DMS53 (cell line): Measurements from ENCODE around the gene NKD1.
A peak's percentile ranks its signal among the peaks of the same experiment; 100 is the strongest.
"Not testable (repeated sequence)": the region's sequence is repeated elsewhere in the genome, so short reads cannot be mapped to it uniquely, and the experiment has no call there.

Experiments used
- DNase-seq: peaks from one replicate; lab custom pipeline; 2025; lab: John Stamatoyannopoulos, UW

NKD1 gene

GRCh38 chr16:50519602-50520001 is 28.6 kb upstream of the NKD1 start:
- DNase-seq, result no peak

DNA sequence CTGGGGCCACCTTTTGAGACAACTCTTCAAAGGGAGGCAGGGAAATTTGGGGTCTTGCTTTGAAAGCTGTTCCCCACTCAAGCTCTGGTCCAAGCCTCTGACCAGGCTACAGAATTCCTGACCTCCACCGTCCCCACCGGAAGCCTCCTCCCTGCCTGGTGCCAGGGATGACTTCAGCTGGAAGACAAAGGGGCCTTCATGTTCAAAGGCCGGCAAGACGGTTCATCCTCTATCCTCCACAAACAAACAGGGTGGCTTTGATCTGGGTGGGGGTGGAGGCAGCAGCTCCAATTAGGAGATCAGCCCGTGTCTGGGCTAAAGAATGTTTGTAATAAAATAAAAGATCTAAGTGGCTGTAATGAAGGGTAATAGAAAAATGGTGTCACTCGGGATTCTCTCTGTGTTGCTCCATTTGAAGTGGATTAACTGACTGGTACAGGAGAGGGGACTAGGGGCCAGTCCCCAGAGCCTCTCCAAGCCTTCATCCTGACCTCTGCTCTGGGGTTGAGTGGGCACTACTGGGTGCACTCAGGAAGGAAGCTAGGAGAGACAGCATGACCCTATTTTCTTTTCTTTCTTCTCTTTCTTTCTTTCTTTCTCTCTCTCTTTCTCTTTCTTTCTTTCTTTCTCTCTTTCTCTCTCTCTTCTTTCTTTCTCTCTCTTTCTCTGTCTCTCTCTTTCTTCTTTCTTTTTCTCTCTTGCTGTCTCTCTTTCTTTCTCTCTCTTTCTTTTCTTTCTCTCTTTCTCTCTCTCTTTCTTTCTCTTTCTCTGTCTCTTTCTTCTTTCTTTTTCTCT is 27.5 kb upstream of the NKD1 start:
- DNase-seq, result peak; percentile 7

DNA sequence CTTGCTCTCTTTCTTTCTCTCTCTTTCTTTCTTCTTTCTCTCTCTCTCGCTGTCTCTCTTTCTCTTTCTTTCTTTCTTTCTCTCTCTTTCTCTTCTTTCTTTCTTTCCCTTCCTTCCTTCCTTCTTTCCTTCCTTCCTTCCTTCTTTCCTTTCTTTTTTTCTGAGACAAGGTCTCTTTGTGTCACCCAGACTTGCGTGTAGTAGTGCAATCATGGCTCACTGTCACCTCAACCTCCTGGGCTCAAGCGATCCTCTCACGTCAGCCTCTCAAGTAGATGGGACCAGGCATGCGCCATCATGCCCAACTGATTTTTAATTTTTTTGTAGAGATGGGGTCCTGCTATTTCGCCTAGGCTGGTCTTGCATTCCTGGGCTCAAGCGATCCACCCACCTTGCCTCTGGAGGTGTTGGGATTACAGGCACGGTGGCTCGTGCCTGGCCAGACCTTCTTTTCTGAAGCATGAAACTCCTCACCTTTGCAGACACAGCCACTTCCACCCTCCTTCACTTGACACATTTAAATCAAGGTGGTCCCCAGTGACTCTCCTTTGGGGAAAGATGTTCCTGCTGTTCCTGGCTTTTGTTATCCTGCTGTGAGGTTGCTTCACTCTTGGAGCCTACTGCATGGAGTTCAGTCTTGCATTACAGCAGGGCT is 26.8 kb upstream of the NKD1 start:
- no peak for DNase-seq

- no peak for DNase-seq
Observed at GRCh38 chr16:50522324-50522723, 25.9 kb upstream of the NKD1 start.

- DNase-seq, result no peak
Observed at GRCh38 chr16:50523710-50524109, 24.5 kb upstream of the NKD1 start.

- DNase-seq, result no peak
Observed at GRCh38 chr16:50525262-50525661, 22.9 kb upstream of the NKD1 start.

GRCh38 chr16:50525716-50526115 is 22.5 kb upstream of the NKD1 start:
- no peak for DNase-seq

GRCh38 chr16:50526249-50526648 is 21.9 kb upstream of the NKD1 start:
- no peak for DNase-seq

DNA sequence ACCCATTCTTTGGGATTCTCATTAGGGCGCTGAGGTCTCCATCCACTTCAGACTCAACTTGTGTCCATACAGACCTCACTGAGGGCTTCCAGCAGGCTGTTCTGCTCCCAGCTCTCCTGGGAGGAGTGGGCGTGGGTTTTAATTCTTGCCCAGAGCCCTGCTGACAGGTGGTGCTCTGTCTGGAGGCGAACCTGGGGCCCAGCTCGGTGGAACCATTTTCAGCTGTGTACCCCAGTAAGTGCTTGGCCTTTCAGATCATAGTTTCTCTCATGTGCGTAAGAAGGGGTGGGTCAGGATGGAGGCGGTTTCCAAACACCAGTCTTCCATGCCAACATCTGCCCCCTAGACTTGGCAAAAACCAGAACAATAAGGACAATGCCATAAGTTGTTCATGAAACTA is 21.4 kb upstream of the NKD1 start:
- no peak for DNase-seq

- DNase-seq, result no peak
Observed at GRCh38 chr16:50528820-50529219, 19.4 kb upstream of the NKD1 start.

- DNase-seq, result no peak
Observed at GRCh38 chr16:50529334-50529733, 18.9 kb upstream of the NKD1 start.

DNA sequence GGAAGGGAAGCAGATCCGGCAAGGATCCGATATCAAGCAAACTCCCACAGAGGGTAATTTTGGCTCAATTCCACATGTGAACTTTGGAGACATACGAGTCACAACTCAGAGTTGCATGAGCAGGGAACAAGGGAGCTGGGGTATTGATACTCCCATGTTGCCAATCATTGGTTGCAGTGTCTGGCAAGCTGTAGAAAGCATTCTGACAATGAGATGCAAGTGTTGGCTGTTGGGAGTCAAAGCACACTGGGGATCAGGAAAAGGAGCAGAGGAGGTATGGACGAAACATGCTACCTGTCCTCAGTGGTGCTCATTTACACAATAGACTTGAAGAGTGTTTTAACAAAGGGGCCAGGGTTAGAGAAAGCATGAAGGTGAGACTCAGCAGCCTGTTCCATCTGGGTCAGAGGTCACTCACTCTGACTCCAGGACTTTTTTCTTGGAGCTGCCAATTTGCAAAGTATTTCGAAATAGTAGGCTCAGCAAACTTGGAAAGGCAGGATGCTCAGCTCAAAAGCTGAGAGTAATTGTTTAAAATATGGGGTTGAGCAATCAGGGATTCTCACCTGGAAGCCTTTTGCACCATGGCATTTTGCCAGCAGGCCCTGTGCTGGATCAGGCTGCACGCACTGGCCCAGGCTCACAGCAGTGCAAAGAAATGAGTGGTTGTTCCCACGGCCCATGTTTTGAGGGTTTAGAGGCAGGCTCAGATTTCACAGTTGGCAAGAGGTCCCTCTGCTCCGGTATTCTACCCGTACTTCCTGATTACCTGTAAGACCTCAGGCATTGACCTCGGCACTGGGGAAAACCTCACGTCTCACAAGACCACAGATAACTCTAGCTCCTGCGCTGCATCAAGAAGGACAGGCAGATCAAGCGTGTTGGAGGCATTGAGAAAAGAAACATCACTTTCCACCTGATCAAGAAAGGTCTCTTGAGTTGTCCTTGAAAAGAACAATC is 17.6 kb upstream of the NKD1 start:
- peak; percentile 24 for DNase-seq

DNA sequence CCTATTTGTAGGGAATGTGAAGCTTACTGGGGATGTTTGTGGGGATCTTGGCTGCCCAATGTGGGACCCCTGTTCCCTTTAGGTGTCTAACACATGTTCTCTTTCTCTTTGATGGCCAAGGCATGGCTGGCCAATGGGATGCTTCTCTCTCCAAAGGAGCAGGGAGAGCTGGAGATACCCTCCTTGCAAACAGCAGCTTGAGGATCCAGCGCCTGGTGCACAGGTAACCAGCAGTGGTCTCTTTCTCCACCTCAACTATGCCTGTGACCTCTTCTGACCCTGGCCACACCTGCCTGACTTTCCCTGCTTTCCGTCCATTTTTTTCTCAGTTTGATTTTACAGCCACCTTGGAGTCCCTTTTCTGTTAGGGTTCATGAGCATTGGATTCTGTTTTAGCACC is 16.8 kb upstream of the NKD1 start:
- no peak for DNase-seq

DNA sequence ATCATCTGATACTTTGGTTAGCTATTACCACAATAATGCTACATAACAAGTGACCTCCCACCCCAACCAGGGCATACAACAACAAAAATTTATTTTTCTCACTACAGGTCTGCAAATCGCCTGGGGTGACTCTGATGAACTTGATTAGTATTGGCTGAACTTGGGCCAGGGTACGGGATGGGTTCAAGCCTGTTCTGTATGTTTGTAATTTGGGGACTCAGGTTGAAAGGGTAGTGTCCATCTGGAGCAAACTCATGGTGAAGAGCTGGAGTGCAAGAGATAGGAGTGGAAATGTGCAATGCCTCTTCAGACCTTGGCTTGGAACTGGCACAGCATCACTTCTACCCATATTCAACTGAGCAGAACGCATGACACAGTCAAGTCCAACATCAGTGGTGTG is 16.3 kb upstream of the NKD1 start:
- DNase-seq, result no peak

DNA sequence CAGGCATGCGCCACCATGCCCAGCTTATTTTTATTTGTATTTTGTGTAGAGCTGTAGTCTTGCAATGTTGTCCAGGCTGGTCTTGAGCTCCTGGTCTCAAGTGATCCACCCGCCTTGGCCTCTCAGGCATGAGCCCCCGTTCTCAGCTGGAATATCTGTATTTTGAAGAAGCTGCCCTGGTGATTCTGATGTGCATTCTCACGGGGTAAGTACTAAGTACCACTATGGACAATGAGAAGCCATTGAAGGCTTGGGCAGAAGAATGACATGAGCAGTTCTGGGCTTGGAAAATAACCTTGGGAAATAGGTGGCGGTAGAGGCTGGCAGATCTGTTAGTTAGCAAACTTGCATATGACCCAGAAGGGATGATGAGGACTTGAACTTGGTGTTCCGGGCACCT is 15.6 kb upstream of the NKD1 start:
- no peak for DNase-seq

DNA sequence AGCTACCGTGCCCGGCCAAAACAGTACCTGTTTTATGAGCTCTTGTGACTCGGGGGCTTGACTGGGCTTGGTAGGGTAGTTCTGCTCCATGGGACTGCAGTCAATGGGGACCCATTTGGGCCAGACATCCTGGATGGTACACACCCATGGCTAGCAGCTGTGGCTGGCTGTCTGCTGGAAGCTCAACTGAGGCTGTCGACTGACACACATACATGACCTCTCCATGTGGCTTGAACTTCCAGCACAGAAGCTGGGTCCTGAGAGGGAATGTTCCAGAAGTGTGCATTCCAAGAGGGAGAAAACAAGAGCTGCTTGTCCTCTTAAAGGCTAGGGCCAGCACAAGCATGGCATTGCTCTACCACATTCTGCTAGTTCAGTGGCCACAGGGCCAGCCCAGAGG is 14.9 kb upstream of the NKD1 start:
- no peak for DNase-seq

GRCh38 chr16:50534091-50534490 is 14.1 kb upstream of the NKD1 start:
- DNase-seq, result no peak

DNA sequence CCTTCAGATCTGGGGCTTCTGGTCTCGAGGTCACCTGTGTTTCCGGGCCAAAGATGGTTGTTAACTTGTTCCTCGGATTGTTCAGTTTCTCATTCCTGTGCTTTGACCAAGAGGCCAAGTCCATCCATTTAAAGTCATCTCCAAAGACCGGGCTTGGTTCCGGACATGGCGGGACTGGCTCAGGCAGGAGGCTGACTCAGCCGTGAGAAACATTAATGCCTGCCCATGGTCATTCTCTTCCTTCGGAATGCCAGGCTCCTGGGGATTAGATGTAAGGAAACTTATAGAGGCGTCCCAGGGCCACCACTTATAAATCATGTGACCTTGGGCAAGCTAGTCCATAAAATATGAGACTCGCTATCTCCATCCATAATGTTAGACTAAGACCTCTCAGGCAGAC is 13.6 kb upstream of the NKD1 start:
- no peak for DNase-seq

GRCh38 chr16:50534958-50535357 is 13.2 kb upstream of the NKD1 start:
- no peak for DNase-seq

GRCh38 chr16:50535506-50536257 is 12.5 kb upstream of the NKD1 start:
- DNase-seq, result no peak

- not testable (repeated sequence) for DNase-seq
Observed at GRCh38 chr16:50536258-50536645, 11.9 kb upstream of the NKD1 start.
